ENCODE results near the gene SHF.

The SHF gene

GRCh38 chr15:45150481-45150880 is 37.3 kb downstream of the SHF start:
- Histone ChIP-seq H3K27ac (ENCODE audit: low read length) (no peak overlapping the region), H3K4me3 (ENCODE audit: low read length) (no peak overlapping the region), H3K9me3 (ENCODE audit: insufficient read depth, low read length) (no peaks in the 10 kb centered on the region), H3K4me1 (ENCODE audit: low read length) (no peaks in the 10 kb centered on the region), H3K4me2 (ENCODE audit: low read length) (no peak overlapping the region), H4K20me1 (ENCODE audit: insufficient read depth, low read length) (no peaks in the 10 kb centered on the region), H3K79me2 (ENCODE audit: low read length) (no peaks in the 10 kb centered on the region), H3K36me3 (replicated peaks; ENCODE audit: low read depth, low read length) (no peaks in the 10 kb centered on the region), H2AFZ (ENCODE audit: low read depth, low read length) (no peak overlapping the region), H3K27me3 (ENCODE audit: low read depth, low read length) (no peaks in the 10 kb centered on the region), H3K9ac (ENCODE audit: low read length) (no peak overlapping the region)
- no peak for TF ChIP-seq EZH2phosphoT487 (IDR thresholded peaks at IDR 0.05; ENCODE audit: low read depth)
- no peak for TF ChIP-seq CTCF (IDR thresholded peaks at IDR 0.05; ENCODE audit: low read depth, low read length)

- H3K27ac ChIP-seq (ENCODE audit: low read length), result no peak overlapping the region
- H3K4me1 ChIP-seq (ENCODE audit: low read length), result no peaks in the 10 kb centered on the region
- no peak overlapping the region for H2AFZ ChIP-seq (ENCODE audit: low read depth, low read length)
- no peak overlapping the region for H3K9ac ChIP-seq (ENCODE audit: low read length)
- H3K9me3 ChIP-seq (ENCODE audit: insufficient read depth, low read length), result no peaks in the 10 kb centered on the region
- no peaks in the 10 kb centered on the region for H4K20me1 ChIP-seq (ENCODE audit: insufficient read depth, low read length)
- TF ChIP-seq EZH2phosphoT487 (IDR thresholded peaks at IDR 0.05; ENCODE audit: low read depth) (no peak), CTCF (IDR thresholded peaks at IDR 0.05; ENCODE audit: low read depth, low read length) (no peak)
- H3K4me3 ChIP-seq (ENCODE audit: low read length), result no peak overlapping the region
- no peak overlapping the region for H3K4me2 ChIP-seq (ENCODE audit: low read length)
- no peaks in the 10 kb centered on the region for H3K36me3 ChIP-seq (replicated peaks; ENCODE audit: low read depth, low read length)
- H3K27me3 ChIP-seq (ENCODE audit: low read depth, low read length), result no peaks in the 10 kb centered on the region
- H3K79me2 ChIP-seq (ENCODE audit: low read length), result no peaks in the 10 kb centered on the region
Observed at GRCh38 chr15:45149060-45149459, 38.7 kb downstream of the SHF start.

GRCh38 chr15:45148076-45149059 is 39.4 kb downstream of the SHF start:
- no peaks in the 10 kb centered on the region for H3K79me2 ChIP-seq (ENCODE audit: low read length)
- no peaks in the 10 kb centered on the region for H3K9me3 ChIP-seq (ENCODE audit: insufficient read depth, low read length)
- no peak overlapping the region for H3K27ac ChIP-seq (ENCODE audit: low read length)
- no peaks in the 10 kb centered on the region for H4K20me1 ChIP-seq (ENCODE audit: insufficient read depth, low read length)
- no peaks in the 10 kb centered on the region for H3K27me3 ChIP-seq (ENCODE audit: low read depth, low read length)
- H3K4me1 ChIP-seq (ENCODE audit: low read length), result no peaks in the 10 kb centered on the region
- no peak overlapping the region for H3K9ac ChIP-seq (ENCODE audit: low read length)
- no peak overlapping the region for H3K4me2 ChIP-seq (ENCODE audit: low read length)
- H3K36me3 ChIP-seq (replicated peaks; ENCODE audit: low read depth, low read length), result no peaks in the 10 kb centered on the region
- TF ChIP-seq CTCF (IDR thresholded peaks at IDR 0.05; ENCODE audit: low read depth, low read length) (no peak), EZH2phosphoT487 (IDR thresholded peaks at IDR 0.05; ENCODE audit: low read depth) (no peak)
- no peak overlapping the region for H2AFZ ChIP-seq (ENCODE audit: low read depth, low read length)
- H3K4me3 ChIP-seq (ENCODE audit: low read length), result no peak overlapping the region

DNA sequence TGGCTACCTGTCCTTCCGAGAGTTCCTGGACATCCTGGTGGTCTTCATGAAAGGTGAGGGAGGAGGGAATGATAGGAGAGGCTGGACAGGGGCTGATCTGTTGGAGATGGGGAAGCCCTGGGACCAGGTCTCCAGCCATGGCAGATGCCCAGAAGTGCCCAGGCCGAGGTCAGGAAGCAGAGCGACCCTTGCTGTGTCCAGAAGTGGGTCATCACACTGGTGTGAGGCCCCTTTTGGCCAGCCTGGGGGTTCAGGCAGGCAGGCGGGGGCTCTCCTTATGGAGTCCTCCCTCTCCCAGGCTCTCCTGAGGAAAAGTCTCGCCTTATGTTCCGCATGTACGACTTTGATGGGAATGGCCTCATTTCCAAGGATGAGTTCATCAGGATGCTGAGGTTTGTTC is 40.2 kb downstream of the SHF start:
- H2AFZ ChIP-seq (ENCODE audit: low read depth, low read length), result no peak overlapping the region
- no peaks in the 10 kb centered on the region for H3K79me2 ChIP-seq (ENCODE audit: low read length)
- no peak overlapping the region for H3K9ac ChIP-seq (ENCODE audit: low read length)
- H3K27ac ChIP-seq (ENCODE audit: low read length), result no peak overlapping the region
- no peak for TF ChIP-seq EZH2phosphoT487 (IDR thresholded peaks at IDR 0.05; ENCODE audit: low read depth)
- TF ChIP-seq CTCF (IDR thresholded peaks at IDR 0.05; ENCODE audit: low read depth, low read length), result no peak
- no peaks in the 10 kb centered on the region for H4K20me1 ChIP-seq (ENCODE audit: insufficient read depth, low read length)
- no peaks in the 10 kb centered on the region for H3K9me3 ChIP-seq (ENCODE audit: insufficient read depth, low read length)
- H3K4me2 ChIP-seq (ENCODE audit: low read length), result no peak overlapping the region
- no peaks in the 10 kb centered on the region for H3K4me1 ChIP-seq (ENCODE audit: low read length)
- H3K27me3 ChIP-seq (ENCODE audit: low read depth, low read length), result no peaks in the 10 kb centered on the region
- no peaks in the 10 kb centered on the region for H3K36me3 ChIP-seq (replicated peaks; ENCODE audit: low read depth, low read length)
- no peak overlapping the region for H3K4me3 ChIP-seq (ENCODE audit: low read length)
